ENCODE measurements around the gene FLOT2.
"Not testable (repeated sequence)": the region's sequence is repeated elsewhere in the genome, so short reads cannot be mapped to it uniquely, and the experiment has no call there.

FLOT2 gene

GRCh38 chr17:28871056-28871579 is 26.4 kb downstream of the FLOT2 start:
- peak; percentile 55 for DNase-seq

- DNase-seq: no peak
Observed at GRCh38 chr17:28867276-28867675, 30.3 kb downstream of the FLOT2 start.

DNA sequence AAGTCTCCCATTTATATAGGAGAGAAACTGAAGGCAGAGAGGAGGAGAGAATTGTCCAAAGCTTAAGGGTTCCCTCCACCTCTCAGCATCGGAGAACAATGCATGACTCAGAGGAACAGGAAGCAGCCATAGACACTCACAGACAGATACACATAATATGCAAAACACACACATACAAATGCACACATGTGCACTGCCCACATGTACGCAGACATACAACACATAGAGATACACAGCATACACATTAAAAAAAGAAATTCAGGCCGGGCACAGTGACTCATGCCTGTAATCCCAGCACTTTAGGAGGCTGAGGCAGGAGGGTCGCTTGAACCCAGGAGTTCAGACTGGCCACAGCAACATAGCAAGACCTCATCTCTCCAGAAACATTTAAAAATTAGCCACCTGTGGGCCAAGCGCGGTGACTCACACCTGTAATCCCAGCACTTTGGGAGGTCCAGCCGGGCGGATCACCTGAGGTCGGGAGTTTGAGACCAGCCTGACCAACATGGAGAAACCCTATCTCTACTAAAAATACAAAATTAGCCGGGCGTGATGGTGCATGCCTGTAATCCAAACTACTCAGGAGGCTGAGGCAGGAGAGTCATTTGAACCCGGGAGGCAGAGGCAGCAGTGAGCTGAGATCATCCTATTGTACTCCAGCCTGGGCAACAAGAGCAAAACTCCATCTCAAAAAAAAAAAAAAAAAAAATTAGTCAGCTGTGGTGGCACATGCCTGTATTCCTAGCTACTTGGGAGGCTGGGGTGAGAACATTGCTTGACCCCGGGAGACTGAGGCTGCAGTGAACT is 31.4 kb downstream of the FLOT2 start:
- no peak for DNase-seq

DNA sequence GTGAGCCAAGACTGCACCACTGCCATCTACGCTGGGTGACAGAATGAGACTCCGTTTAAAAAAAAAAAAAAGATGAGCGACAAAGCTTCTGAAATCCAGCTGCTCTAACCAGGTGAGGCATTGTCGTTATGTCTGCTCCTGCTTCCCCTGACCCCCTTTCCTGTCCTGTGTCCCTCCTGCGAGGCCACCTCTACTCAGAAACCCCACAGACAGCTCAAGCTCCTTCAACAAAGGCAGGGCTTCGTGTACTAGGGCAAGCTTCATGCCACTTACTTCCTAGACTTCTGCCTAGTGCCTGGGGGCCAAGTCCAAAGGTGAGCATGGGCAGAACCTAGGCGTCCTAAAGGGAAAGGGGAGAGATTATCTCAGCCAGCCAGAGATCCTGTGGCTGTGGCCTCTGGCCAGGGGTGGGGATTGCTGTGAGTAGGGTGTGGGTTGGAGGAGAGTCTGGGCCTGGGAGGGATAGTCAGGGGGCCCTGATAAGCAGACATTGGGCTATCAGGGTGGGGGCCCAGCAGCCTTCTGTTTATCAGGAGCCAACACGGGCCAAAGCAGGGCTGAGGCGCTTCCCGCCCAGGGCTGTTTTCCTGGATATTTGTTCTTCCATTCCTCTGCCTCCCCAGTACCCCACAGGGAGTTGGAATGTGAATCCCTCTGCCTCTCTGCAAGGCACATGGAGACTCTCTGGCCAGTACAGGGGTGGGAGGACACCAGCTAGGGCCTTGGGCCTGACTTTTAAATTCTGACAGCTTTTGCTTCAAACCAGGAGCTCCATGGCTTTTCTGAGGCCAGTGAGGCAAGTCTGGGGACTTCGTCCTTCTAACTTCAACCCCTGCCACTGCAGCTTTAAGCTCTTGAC is 32.3 kb downstream of the FLOT2 start:
- no peak for DNase-seq

DNA sequence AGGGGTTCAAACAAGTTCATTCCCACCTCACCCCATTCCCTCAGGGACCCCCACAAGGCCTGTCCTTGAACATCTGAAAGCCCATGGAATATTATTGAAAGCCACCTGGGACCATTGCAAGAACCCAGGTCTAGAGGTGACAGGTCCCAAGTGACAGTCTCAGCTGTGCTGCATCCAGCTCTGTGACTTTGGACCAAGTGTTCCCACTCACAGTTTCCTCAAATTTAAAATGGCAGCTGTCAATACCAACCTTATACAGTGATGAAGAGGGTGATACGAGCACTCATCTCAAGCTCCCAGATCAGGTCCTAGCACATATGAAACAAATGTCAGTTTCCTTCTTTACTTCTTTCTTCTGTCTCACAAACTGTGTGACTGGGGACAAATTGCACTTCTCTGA is 33.6 kb downstream of the FLOT2 start:
- DNase-seq: no peak

DNA sequence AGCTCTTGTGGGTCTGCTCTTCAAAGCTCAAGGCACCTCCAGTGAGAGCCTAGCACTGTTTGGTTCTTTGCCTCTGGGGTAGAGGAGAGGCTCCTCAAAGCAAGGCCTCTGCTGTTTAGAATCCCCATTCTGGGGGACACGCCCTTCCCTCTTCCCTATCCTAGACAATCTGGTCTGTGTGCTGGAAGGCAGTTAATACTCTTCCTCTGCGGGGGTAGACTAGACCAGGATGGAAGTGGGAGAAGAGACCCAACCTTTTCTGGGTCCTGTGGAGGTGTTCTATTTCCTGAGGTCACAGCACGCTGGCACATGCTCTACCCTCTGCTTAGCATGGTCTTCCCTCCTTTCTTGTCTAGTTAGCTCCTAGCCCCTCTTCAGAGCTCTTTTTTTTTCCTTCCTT is 35.0 kb downstream of the FLOT2 start:
- DNase-seq: no peak

DNA sequence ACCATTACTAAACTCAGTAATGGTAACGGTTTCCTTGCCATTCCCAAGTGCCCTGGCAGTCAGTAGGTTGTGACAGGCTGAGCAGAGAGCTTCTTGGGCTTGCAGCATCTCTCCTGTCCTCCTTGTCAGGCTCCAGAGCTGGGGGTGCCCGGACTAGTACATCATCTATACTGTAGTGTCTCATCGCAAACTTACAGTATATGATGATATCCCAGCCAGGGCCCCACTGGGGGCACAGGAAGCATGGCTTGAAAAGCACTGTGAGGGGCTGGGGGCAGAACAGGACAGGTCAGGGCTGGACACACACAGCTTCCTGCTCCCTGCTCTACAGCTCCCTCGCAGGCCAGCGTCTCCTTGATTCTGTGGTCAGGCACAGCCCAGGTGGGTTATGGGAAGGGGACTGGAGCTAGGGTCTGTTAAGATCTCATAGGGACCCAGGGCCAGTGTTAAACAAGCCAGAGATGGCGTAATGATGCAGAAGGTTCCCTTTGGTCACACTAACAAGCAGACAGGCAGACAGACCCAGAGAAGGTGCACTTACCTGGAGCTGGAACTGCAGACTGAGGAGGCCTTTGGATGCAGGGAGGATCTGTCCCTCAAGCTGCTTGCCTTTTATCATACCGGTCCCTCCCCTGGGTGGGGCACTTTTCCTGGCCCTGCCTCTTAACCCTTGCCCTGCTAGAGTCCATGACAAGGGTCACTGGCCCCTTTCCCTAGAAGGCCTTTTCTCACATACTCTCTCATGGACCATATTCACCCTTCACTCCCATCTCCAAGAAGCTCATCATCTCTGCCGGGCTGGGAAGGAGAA is 35.9 kb downstream of the FLOT2 start:
- no peak for DNase-seq

GRCh38 chr17:28860363-28860808 is 37.1 kb downstream of the FLOT2 start:
- DNase-seq: no peak

DNA sequence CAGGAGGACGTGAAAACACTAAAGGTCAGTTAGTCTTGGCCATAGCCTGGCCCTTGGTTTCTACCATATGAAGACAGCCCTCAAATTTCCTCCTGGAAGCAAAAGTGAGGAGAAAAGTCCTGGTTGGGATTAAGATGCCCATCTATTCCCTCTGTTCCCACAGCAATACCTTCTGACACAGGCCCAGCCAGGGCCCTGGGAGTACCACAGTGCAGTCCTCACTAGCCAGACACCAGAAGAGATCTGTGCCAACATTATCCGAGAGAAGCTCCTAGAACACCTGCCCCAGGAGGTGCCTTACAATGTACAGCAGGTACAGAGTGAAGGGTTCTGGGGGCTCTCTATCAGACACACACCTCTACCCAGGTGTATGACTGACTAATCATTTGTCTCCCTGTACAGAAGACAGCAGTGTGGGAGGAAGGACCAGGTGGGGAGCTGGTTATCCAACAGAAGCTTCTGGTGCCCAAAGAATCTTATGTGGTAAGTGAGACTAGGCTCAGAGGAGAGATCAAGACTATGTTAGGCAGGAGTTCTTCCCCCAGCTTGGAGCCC is 38.7 kb downstream of the FLOT2 start:
- DNase-seq: no peak

DNA sequence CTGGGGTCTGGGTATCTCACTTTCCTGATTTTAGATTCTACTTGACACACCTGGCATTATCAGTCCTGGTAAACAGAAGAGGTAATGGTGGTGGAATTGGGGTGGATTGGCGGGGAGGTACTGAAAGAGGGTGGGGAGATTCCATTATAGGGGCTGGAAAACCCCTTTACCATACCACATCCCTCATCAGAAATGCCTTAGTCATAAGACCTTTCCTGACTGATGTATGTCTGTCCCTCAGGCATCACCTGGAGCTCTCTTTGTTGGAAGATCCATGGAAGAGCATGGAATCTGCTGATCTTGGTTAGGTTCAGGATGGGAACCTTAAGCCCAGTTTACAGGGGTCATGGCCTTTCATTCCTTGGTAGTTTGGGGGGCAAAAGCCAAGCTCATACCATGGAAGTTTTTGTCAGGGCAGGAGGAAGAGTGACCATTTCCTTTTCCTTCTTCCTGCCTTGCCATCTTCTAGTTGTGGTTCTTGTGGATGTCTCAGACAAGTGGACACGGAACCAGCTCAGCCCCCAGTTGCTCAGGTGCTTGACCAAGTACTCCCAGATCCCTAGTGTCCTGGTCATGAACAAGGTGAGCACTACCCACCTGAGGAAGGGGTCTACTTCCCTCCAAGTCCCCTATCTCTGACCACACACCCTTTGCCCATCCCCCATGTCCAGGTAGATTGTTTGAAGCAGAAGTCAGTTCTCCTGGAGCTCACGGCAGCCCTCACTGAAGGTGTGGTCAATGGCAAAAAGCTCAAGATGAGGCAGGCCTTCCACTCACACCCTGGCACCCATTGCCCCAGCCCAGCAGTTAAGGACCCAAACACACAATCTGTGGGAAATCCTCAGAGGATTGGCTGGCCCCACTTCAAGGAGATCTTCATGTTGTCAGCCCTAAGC is 39.4 kb downstream of the FLOT2 start:
- no peak for DNase-seq

DNA sequence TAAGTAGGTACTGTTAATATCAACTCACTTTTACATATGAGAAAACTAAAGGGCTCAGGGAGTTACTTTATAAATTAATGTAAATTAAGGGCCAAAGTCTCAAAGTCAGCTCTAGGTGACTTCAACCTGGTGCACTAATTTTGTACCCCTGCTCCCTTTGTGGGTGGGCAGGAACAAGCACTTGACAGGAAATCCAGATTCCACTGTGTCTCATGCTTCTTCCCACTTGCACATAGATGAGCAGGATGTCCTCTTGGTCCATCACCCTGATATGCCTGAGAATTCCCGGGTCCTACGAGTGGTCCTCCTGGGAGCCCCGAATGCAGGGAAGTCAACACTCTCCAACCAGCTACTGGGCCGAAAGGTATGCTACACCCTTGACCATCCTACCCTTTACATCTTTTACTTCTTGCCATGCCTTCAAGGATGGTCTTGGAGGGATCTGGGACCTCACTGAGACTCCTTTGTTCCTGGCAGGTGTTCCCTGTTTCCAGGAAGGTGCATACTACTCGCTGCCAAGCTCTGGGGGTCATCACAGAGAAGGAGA is 41.4 kb downstream of the FLOT2 start:
- DNase-seq: no peak

DNA sequence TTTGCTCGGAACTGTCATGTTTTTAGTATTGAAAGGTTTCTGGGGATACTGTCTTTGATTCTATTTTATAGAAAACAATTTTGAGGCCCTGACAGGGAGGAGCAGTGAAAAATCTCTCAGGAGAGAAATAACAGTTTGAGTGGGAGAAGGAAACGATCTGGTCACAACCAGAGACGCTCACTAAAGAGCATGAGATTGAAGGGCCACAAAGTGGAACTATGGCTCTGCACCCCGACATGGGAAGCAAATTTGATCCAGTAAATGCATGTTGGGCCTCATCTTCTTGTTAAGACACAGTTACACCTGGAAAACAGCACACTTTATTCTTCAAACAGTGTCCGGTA is 42.2 kb downstream of the FLOT2 start:
- DNase-seq: no peak

- DNase-seq: peak; percentile 88
Observed at GRCh38 chr17:28854457-28855335, 42.8 kb downstream of the FLOT2 start, which contains the start of gene ERAL1. Gene ERAL1 (plus strand): TSS chr17:28855016. CDS start chr17:28855035, 19 bp downstream.

DNA sequence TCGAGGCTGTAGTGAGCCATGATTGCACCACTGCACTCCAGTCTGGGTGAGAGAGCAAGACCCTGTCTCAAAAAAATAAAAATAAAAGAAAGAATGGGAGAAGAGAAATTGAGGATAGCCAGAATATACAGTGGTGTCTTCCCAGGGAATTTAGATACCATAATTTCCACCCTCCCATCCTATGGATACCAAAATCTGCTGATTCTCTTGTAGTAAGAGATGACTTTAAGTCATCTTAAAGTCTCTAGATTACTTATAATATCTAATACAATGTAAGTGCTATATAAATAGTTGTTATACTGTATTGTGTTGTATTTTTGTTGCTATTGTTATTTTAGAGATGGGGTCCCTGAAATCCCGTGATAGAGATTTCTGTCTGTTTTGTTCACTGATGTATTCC is 44.2 kb downstream of the FLOT2 start:
- DNase-seq: no peak

DNA sequence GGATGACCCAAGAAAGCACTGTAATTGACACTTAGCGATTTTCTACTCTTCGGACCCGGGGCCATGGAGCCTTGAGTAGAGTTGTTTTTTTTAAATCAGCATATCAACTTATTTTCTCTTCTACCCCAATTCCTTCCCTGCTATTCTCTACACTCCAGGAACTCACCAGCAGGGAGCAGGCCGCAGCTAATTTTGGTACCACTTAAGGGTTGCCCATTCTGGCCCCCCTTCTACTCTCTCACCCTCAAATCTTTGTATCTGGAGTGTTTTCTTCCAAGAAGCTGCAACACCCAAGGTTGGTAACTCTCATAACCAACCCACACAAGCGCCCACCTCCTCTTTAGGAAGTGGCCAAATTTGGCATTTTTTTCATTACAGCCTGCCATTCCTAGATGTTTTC is 48.3 kb downstream of the FLOT2 start:
- no peak for DNase-seq

DNA sequence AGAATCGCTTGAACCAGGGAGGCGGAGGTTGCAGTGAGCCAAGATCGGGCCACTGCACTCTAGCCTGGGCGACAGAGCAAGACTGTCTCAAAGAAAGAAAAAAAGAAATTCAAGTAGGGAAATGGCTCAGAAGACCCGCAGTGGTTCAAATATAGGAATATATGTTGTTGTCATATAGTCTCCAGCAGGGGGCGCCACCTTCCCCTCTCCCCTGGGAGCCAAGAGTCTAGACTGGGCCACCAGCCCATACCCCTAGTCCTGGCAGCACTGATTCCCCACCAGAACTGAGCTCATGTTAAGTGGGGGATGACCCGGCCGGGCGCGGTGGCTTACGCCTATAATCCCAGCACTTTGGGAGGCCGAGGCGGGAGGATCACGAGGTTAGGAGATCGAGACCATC is 48.9 kb downstream of the FLOT2 start:
- peak; percentile 85 for DNase-seq

- not testable (repeated sequence) for DNase-seq
Observed at GRCh38 chr17:28846699-28847098, 50.8 kb downstream of the FLOT2 start.

- DNase-seq: no peak
Observed at GRCh38 chr17:28846231-28846630, 51.3 kb downstream of the FLOT2 start.

- DNase-seq: no peak
Observed at GRCh38 chr17:28843816-28844148, 53.8 kb downstream of the FLOT2 start.

DNA sequence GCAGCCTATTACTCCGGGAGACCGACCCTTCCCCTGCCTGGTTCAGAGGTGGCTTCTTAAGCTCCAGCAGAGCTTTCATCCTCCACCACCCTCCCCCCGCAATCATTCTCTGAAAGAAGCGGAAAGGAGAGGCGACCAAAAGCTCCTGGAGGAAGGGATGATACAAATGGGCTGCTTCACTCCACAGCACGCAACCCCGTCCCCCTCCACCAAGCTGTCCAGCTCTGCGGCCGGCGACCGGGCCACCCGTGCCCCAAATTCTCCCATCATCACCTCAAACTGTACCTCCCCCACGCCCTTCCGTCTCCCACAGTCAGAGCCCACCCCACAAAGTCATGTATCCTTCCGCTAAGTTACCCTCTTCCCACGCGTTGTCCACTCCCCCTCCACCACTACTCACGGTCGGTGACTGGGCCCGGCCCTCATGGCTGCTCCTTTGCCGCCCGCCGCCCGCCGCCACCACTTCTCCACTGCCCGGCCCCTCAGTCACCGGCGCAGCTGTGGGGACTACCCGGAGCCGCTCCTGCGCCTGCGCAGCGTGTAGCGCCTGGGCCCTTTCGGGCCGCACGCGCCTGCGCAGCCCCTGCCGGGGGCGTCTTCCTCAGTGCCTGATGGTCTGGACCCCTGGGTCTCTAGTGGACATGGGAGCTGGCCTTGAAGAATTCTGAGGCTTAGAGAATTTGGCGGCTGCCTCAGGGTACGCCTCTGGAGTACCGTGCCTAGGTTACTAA is 55.1 kb downstream of the FLOT2 start, which contains the start of gene FAM222B:
Gene FAM222B (minus strand): TSS at position 509 of the 731 bp plus-strand sequence. CDS start 76,123 bp downstream, outside the sequence.
- peak; percentile 90 for DNase-seq

Measured in stimulated activated CD8-positive, alpha-beta memory T cell treated with anti-CD3 and anti-CD28 coated beads, Interleukin-4, amount 100 ng/mL, for 48 hours (primary cell).